Measurements from ENCODE around the gene PTPN6. TPM values are rescaled to one million over a fixed set of nuclear protein-coding genes. Genes with fewer than 3 reads are reported as not detected.

The PTPN6 gene
- total and polyA plus RNA-seq, 2 of the 8 experiments (the other 6 are each of a cell fraction or from before 2014, with no cell fraction given) = 16.3 to 28.4 TPM

GRCh38 chr12:6946033-6946919 lies 4.9 kb upstream of the PTPN6 start (continued):
- TF ChIP-seq RNF2 (IDR thresholded peaks at IDR 0.05; ENCODE audit: borderline replicate concordance, low read depth, low read length, missing control alignments, poor library complexity, severe bottlenecking) (no peak), CTBP2 (IDR thresholded peaks at IDR 0.05; ENCODE audit: borderline replicate concordance, insufficient read depth, insufficient read length, low read length) (no peak), CBX8 (IDR thresholded peaks at IDR 0.05; ENCODE audit: borderline replicate concordance, low read depth, low read length) (no peak), EZH2 (IDR thresholded peaks at IDR 0.05; ENCODE audit: low read depth, low read length, severe bottlenecking) (no peak), SP4 (IDR thresholded peaks at IDR 0.05; ENCODE audit: low read length) (no peak), NANOG (IDR thresholded peaks at IDR 0.05; ENCODE audit: insufficient read depth, low read depth, low read length, poor library complexity, severe bottlenecking) (no peak), RAD21 (IDR thresholded peaks at IDR 0.05 in 1 of 2, conservative IDR thresholded peaks at IDR 0.05 in 1 of 2; ENCODE audit: low read depth in 2 of 2, low read length in 2 of 2) (peak in 1 of 2 experiments; percentile 3; a peak in 1 of 4 replicates), NRF1 (IDR thresholded peaks at IDR 0.05; ENCODE audit: low read depth, low read length) (no peak), CREB1 (IDR thresholded peaks at IDR 0.05) (0 out of 2 replicates have a peak, but pooled peaks have one; percentile 3)
